ENCODE measurements around the gene MTR.
A peak's percentile ranks its signal among the peaks of the same experiment; 100 is the strongest.

The MTR gene

GRCh38 chr1:236795035-236795756 is at the start of gene MTR:
MTR (plus strand) TSS chr1:236795292; CDS start chr1:236795704, 412 bp downstream.
- Histone ChIP-seq H2AFZ (ENCODE audit: low read depth, low read length, severe bottlenecking) (peak within 1 kb of the TSS; percentile 82), H3K27ac (ENCODE audit: low read depth, low read length) (peak within 1 kb of the TSS; percentile 74)
- TF ChIP-seq, protein P1, sequence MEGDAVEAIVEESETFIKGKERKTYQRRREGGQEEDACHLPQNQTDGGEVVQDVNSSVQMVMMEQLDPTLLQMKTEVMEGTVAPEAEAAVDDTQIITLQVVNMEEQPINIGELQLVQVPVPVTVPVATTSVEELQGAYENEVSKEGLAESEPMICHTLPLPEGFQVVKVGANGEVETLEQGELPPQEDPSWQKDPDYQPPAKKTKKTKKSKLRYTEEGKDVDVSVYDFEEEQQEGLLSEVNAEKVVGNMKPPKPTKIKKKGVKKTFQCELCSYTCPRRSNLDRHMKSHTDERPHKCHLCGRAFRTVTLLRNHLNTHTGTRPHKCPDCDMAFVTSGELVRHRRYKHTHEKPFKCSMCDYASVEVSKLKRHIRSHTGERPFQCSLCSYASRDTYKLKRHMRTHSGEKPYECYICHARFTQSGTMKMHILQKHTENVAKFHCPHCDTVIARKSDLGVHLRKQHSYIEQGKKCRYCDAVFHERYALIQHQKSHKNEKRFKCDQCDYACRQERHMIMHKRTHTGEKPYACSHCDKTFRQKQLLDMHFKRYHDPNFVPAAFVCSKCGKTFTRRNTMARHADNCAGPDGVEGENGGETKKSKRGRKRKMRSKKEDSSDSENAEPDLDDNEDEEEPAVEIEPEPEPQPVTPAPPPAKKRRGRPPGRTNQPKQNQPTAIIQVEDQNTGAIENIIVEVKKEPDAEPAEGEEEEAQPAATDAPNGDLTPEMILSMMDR (IDR thresholded peaks at IDR 0.05; ENCODE audit: insufficient read depth, low read length, poor library complexity, severe bottlenecking), result no peak

GRCh38 chr1:236746785-236747184 is 48.3 kb upstream of the MTR start:
- Histone ChIP-seq H3K4me3 (ENCODE audit: insufficient read depth, low read length, poor library complexity, severe bottlenecking) (no peak overlapping the region), H3K9ac (ENCODE audit: low read length) (no peak overlapping the region), H4K20me1 (ENCODE audit: low read depth, low read length) (no peaks in the 10 kb centered on the region), H3F3A (ENCODE audit: insufficient read depth) (no peaks in the 10 kb centered on the region), H3K79me2 (ENCODE audit: insufficient read depth, low read length) (no peaks in the 10 kb centered on the region), H3K36me3 (ENCODE audit: low read length) (no peaks in the 10 kb centered on the region), H3K9me2 (replicated peaks; ENCODE audit: insufficient read depth, low read length) (no peaks in the 10 kb centered on the region), H3K4me2 (ENCODE audit: low read depth, low read length, poor library complexity, severe bottlenecking) (no peak overlapping the region), H3K27ac (ENCODE audit: low read depth, low read length) (no peak overlapping the region), H3K27me3 (ENCODE audit: low read length) (no peaks in the 10 kb centered on the region), H2AFZ (ENCODE audit: low read depth, low read length, severe bottlenecking) (no peak overlapping the region), H3K9me3 (ENCODE audit: insufficient read depth, low read length) (no peaks in the 10 kb centered on the region)
- TF ChIP-seq, protein P1 (IDR thresholded peaks at IDR 0.05; ENCODE audit: insufficient read depth, low read length, poor library complexity, severe bottlenecking), result no peak
- no peak for TF ChIP-seq EZH2phosphoT487 (conservative IDR thresholded peaks at IDR 0.05; ENCODE audit: low read length)

More at GRCh38 chr1:236795035-236795756, at the start of gene MTR:
- no peaks in the 10 kb centered on the region for H3K9me2 ChIP-seq (replicated peaks; ENCODE audit: insufficient read depth, low read length)
- peaks cover 46% of the 10 kb centered on the region for H3K79me2 ChIP-seq (ENCODE audit: insufficient read depth, low read length)
- H3K4me3 ChIP-seq (ENCODE audit: insufficient read depth, low read length, poor library complexity, severe bottlenecking), result peak within 1 kb of the TSS; percentile 59
- H3F3A ChIP-seq (ENCODE audit: insufficient read depth), result no peaks in the 10 kb centered on the region
- no peaks in the 10 kb centered on the region; the same call in 1 of the 2 replicates for H4K20me1 ChIP-seq (ENCODE audit: low read depth, low read length)
- no peaks in the 10 kb centered on the region for H3K9me3 ChIP-seq (ENCODE audit: insufficient read depth, low read length)
- H3K27me3 ChIP-seq (ENCODE audit: low read length), result no peaks in the 10 kb centered on the region
- H3K36me3 ChIP-seq (ENCODE audit: low read length), result no peaks in the 10 kb centered on the region
- H3K4me2 ChIP-seq (ENCODE audit: low read depth, low read length, poor library complexity, severe bottlenecking), result peak within 1 kb of the TSS; percentile 61
- H3K9ac ChIP-seq (ENCODE audit: low read length), result peak within 1 kb of the TSS; percentile 83

- no peak overlapping the region for H3K4me2 ChIP-seq (ENCODE audit: low read depth, low read length, poor library complexity, severe bottlenecking)
- no peak overlapping the region for H3K4me3 ChIP-seq (ENCODE audit: insufficient read depth, low read length, poor library complexity, severe bottlenecking)
- no peaks in the 10 kb centered on the region for H3F3A ChIP-seq (ENCODE audit: insufficient read depth)
- H2AFZ ChIP-seq (ENCODE audit: low read depth, low read length, severe bottlenecking), result no peak overlapping the region
- H3K79me2 ChIP-seq (ENCODE audit: insufficient read depth, low read length), result no peaks in the 10 kb centered on the region
- H3K9me2 ChIP-seq (replicated peaks; ENCODE audit: insufficient read depth, low read length), result no peaks in the 10 kb centered on the region
- TF ChIP-seq, protein P1 (IDR thresholded peaks at IDR 0.05; ENCODE audit: insufficient read depth, low read length, poor library complexity, severe bottlenecking), result no peak
- TF ChIP-seq EZH2phosphoT487 (conservative IDR thresholded peaks at IDR 0.05; ENCODE audit: low read length), result no peak
- no peaks in the 10 kb centered on the region for H4K20me1 ChIP-seq (ENCODE audit: low read depth, low read length)
- no peak overlapping the region for H3K27ac ChIP-seq (ENCODE audit: low read depth, low read length)
- no peaks in the 10 kb centered on the region for H3K27me3 ChIP-seq (ENCODE audit: low read length)
- H3K9me3 ChIP-seq (ENCODE audit: insufficient read depth, low read length), result no peaks in the 10 kb centered on the region
- no peaks in the 10 kb centered on the region for H3K36me3 ChIP-seq (ENCODE audit: low read length)
- no peak overlapping the region for H3K9ac ChIP-seq (ENCODE audit: low read length)
Observed at GRCh38 chr1:236747311-236747985, 47.6 kb upstream of the MTR start.

Data from SU-DHL-6 (cell line).